Neural progenitor cell (in vitro differentiated cells): ENCODE measurements around the gene IKBIP. TPM values are rescaled to one million over a fixed set of nuclear protein-coding genes. Genes with fewer than 3 reads are reported as not detected.

Source experiments
- DNase-seq: peaks from one replicate; pipeline ENCODE4 v3.0.0-alpha.2; 2016; ENCODE audit warnings: low spot score
- H2AFZ ChIP-seq: fragments of 200-600 bp; sonication (generic); replicated peaks from 2 replicates; pipeline ENCODE4 v1.6.1; 2016; ENCODE audit warnings: antibody characterized with exemption
- H3F3A ChIP-seq: fragments of 200-600 bp; sonication (generic); 2 replicates; pipeline ENCODE4 v1.6.1; 2016; ENCODE audit warnings: antibody characterized with exemption, low read depth
- H3K27ac ChIP-seq: fragments of 200-600 bp; sonication (generic); 2 replicates; pipeline ENCODE4 v1.5.1; 2016; ENCODE audit warnings: mild to moderate bottlenecking
- H3K27me3 ChIP-seq: fragments of 200-600 bp; sonication (generic); 2 replicates; pipeline ENCODE4 v1.6.1; 2016; ENCODE audit warnings: mild to moderate bottlenecking, moderate library complexity
- H3K36me3 ChIP-seq: fragments of 200-600 bp; sonication (generic); 2 replicates; pipeline ENCODE4 v1.5.1; 2016
- H3K4me1 ChIP-seq: fragments of 200-600 bp; sonication (generic); 2 replicates; pipeline ENCODE4 v1.6.1; 2016; ENCODE audit warnings: mixed run types
- H3K4me2 ChIP-seq: fragments of 200-600 bp; sonication (generic); 2 replicates; pipeline ENCODE4 v1.6.1; 2016
- H3K4me3 ChIP-seq: fragments of 200-600 bp; sonication (generic); 2 replicates; pipeline ENCODE4 v1.5.1; 2016
- H3K79me2 ChIP-seq: fragments of 200-600 bp; sonication (generic); 2 replicates; pipeline ENCODE4 v1.6.1; 2016; ENCODE audit warnings: low read depth
- H3K9ac ChIP-seq: fragments of 200-600 bp; sonication (generic); 2 replicates; pipeline ENCODE4 v1.6.1; 2016
- H3K9me3 ChIP-seq: fragments of 200-600 bp; sonication (generic); 2 replicates; pipeline ENCODE4 v1.5.1; 2016; ENCODE audit warnings: low read depth
- H4K20me1 ChIP-seq: fragments of 200-600 bp; sonication (generic); 2 replicates; pipeline ENCODE4 v1.6.1; 2016; ENCODE audit warnings: low read depth
- H3K27ac Mint-ChIP-seq: 3 replicates; pipeline ENCODE4 v1.8.0; 2021; ENCODE audit warnings: mixed read lengths
- H3K27me3 Mint-ChIP-seq: 2 replicates; pipeline ENCODE4 v1.8.0; 2022; ENCODE audit warnings: low read depth, mild to moderate bottlenecking, inconsistent platforms, moderate library complexity, mixed read lengths; ENCODE audit not compliant: insufficient read depth
- H3K36me3 Mint-ChIP-seq: 3 replicates; pipeline ENCODE4 v1.8.0; 2021; ENCODE audit warnings: mixed read lengths
- H3K4me1 Mint-ChIP-seq: 3 replicates; pipeline ENCODE4 v1.8.0; 2021; ENCODE audit warnings: mixed read lengths
- H3K4me3 Mint-ChIP-seq: 3 replicates; pipeline ENCODE4 v1.8.0; 2021; ENCODE audit warnings: mild to moderate bottlenecking, moderate library complexity, mixed read lengths
- H3K9me3 Mint-ChIP-seq: 3 replicates; pipeline ENCODE4 v1.8.0; 2020; ENCODE audit warnings: mixed read lengths
- CTCF ChIP-seq: fragments of 200-600 bp; sonication (generic); IDR thresholded peaks from 2 replicates; pipeline ENCODE4 v1.5.1; 2017; ENCODE audit warnings: antibody characterized with exemption, mild to moderate bottlenecking
- EZH2 ChIP-seq: fragments of 200-600 bp; sonication (generic); IDR thresholded peaks from 2 replicates; pipeline ENCODE4 v1.6.1; 2017; ENCODE audit warnings: antibody characterized with exemption, mild to moderate bottlenecking, moderate library complexity
- EZH2phosphoT487 ChIP-seq: fragments of 200-600 bp; sonication (generic); IDR thresholded peaks from 2 replicates; pipeline ENCODE4 v1.6.1; 2017; ENCODE audit warnings: antibody characterized with exemption
- total RNA-seq: library from RNA; depleted of rRNA; stranded (reverse); fragments of >200 nt; gene quantifications from 2 replicates; pipeline ENCODE4 v1.2.3, GENCODE V29; 2015; ENCODE audit warnings: low replicate concordance

Gene IKBIP
- total RNA-seq, 1 donor from 2014 or later = 51.6 TPM

- Histone ChIP-seq H4K20me1 (no peaks in the 10 kb centered on the region), H3K9me3 (no peaks in the 10 kb centered on the region), H3K4me2 (no peak overlapping the region), H3K27me3 (no peaks in the 10 kb centered on the region), H3K9ac (no peak overlapping the region), H3K4me1 (no peaks in the 10 kb centered on the region), H3K27ac (no peak overlapping the region), H2AFZ (no peak overlapping the region), H3K79me2 (no peaks in the 10 kb centered on the region), H3K36me3 (peaks cover 19% of the 10 kb centered on the region), H3F3A (no peaks in the 10 kb centered on the region), H3K4me3 (no peak overlapping the region)
- TF ChIP-seq EZH2phosphoT487 = no peak
- no peak for TF ChIP-seq EZH2
- TF ChIP-seq CTCF = no peak
- H3K4me1 Mint-ChIP-seq = no peaks in the 10 kb centered on the region
- no peaks in the 10 kb centered on the region for H3K9me3 Mint-ChIP-seq
- peaks cover 26% of the 10 kb centered on the region for H3K36me3 Mint-ChIP-seq
- no peak overlapping the region for H3K27ac Mint-ChIP-seq
- no peaks in the 10 kb centered on the region for H3K27me3 Mint-ChIP-seq
- H3K4me3 Mint-ChIP-seq = no peak overlapping the region
- DNase-seq = no peak
These were observed 25.2 kb upstream of the IKBIP start for GRCh38 chr12:98669751-98670150.

GRCh38 chr12:98660521-98660920, 15.9 kb upstream of the IKBIP start:
- H3K4me3 ChIP-seq = no peak overlapping the region
- Mint-ChIP-seq H3K27me3 (peaks cover 2% of the 10 kb centered on the region), H3K4me1 (no peaks in the 10 kb centered on the region), H3K9me3 (no peaks in the 10 kb centered on the region), H3K4me3 (no peak overlapping the region), H3K27ac (no peak overlapping the region), H3K36me3 (peaks cover 17% of the 10 kb centered on the region)
- TF ChIP-seq CTCF = no peak
- no peak for TF ChIP-seq EZH2
- no peak for TF ChIP-seq EZH2phosphoT487
- no peak overlapping the region for H3K27ac ChIP-seq
- no peaks in the 10 kb centered on the region for H3K9me3 ChIP-seq
- H3K36me3 ChIP-seq = peaks cover 23% of the 10 kb centered on the region
- H4K20me1 ChIP-seq = peaks cover 3% of the 10 kb centered on the region
- H3K79me2 ChIP-seq = no peaks in the 10 kb centered on the region
- H3F3A ChIP-seq = no peaks in the 10 kb centered on the region
- no peaks in the 10 kb centered on the region for H3K4me1 ChIP-seq
- H2AFZ ChIP-seq = no peak overlapping the region
- no peak overlapping the region for H3K4me2 ChIP-seq
- no peak overlapping the region for H3K9ac ChIP-seq
- H3K27me3 ChIP-seq = no peaks in the 10 kb centered on the region
- DNase-seq = no peak

- H3K9ac ChIP-seq = no peak overlapping the region
- H3K4me2 ChIP-seq = no peak overlapping the region
- H2AFZ ChIP-seq = no peak overlapping the region
- no peaks in the 10 kb centered on the region for H3K4me1 ChIP-seq
- Mint-ChIP-seq H3K4me1 (peaks cover 4% of the 10 kb centered on the region), H3K9me3 (no peaks in the 10 kb centered on the region), H3K27ac (no peak overlapping the region), H3K4me3 (no peak overlapping the region), H3K36me3 (peaks cover 18% of the 10 kb centered on the region), H3K27me3 (peaks cover 2% of the 10 kb centered on the region)
- H4K20me1 ChIP-seq = peaks cover 3% of the 10 kb centered on the region
- no peaks in the 10 kb centered on the region for H3K27me3 ChIP-seq
- H3F3A ChIP-seq = no peaks in the 10 kb centered on the region
- H3K4me3 ChIP-seq = no peak overlapping the region
- H3K27ac ChIP-seq = no peak overlapping the region
- no peaks in the 10 kb centered on the region for H3K79me2 ChIP-seq
- peaks cover 6% of the 10 kb centered on the region for H3K36me3 ChIP-seq
- H3K9me3 ChIP-seq = no peaks in the 10 kb centered on the region
- DNase-seq = no peak
- no peak for TF ChIP-seq CTCF
- TF ChIP-seq EZH2phosphoT487 = no peak
- TF ChIP-seq EZH2 = no peak
These were observed 11.9 kb upstream of the IKBIP start for GRCh38 chr12:98656289-98657101.
